Activated T-helper 2 cell treated with anti-CD3 and anti-CD28 coated beads, Interferon-gamma antibody, Interleukin-2, Interleukin-4, amounts not matched to agents 10 μg/mL and 5 μg/mL and 100 μg/mL, durations not matched to agents 14 hours and 24 hours and 36 hours (primary cell): Measurements from ENCODE around the gene ATF5. TPM values are rescaled to one million over a fixed set of nuclear protein-coding genes. Genes with fewer than 3 reads are reported as not detected.

Experiments
- DNase-seq: peaks from one replicate; pipeline ENCODE4 v3.0.0; 2021; ENCODE audit warnings: low spot score
- H3K27ac Mint-ChIP-seq: one replicate; pipeline ENCODE4 v1.8.0; 2021; ENCODE audit warnings: mixed read lengths
- H3K27me3 Mint-ChIP-seq: one replicate; pipeline ENCODE4 v1.8.0; 2021; ENCODE audit warnings: low read depth, mixed read lengths
- H3K36me3 Mint-ChIP-seq: one replicate; pipeline ENCODE4 v1.8.0; 2021; ENCODE audit warnings: low read depth, mixed read lengths
- H3K4me1 Mint-ChIP-seq: one replicate; pipeline ENCODE4 v1.8.0; 2021; ENCODE audit warnings: low read depth, mixed read lengths
- H3K4me3 Mint-ChIP-seq: one replicate; pipeline ENCODE4 v1.8.0; 2021; ENCODE audit warnings: low read depth, mild to moderate bottlenecking, moderate library complexity, mixed read lengths
- H3K9me3 Mint-ChIP-seq: one replicate; pipeline ENCODE4 v1.8.0; 2021; ENCODE audit warnings: mixed read lengths
- intact Hi-C: fragments of 100-400 bp; cut with micrococcal nuclease; formaldehyde crosslinking; loops from one replicate; pipeline ENCODE4 v1.15.1; 2023
- total RNA-seq: library from RNA; stranded (reverse); gene quantifications from 2 replicates; pipeline ENCODE4 v1.2.3, GENCODE V29; 2022

The ATF5 gene
- total RNA-seq, 1 donor from 2014 or later: 28.3 TPM

- intact Hi-C loops: no loop called here
- Mint-ChIP-seq H3K27me3 (no peaks in the 10 kb centered on the region), H3K9me3 (no peaks in the 10 kb centered on the region), H3K36me3 (peaks cover 55% of the 10 kb centered on the region), H3K27ac (no peak overlapping the region), H3K4me1 (peaks cover 32% of the 10 kb centered on the region), H3K4me3 (no peak overlapping the region)
- DNase-seq: no peak
Measured at GRCh38 chr19:49906879-49907564, 22.0 kb upstream of the ATF5 start.

GRCh38 chr19:49907745-49908446 is 21.1 kb upstream of the ATF5 start:
- DNase-seq: no peak
- Mint-ChIP-seq H3K4me1 (peaks cover 36% of the 10 kb centered on the region), H3K27ac (peak overlapping the region; percentile 17), H3K4me3 (no peak overlapping the region), H3K9me3 (no peaks in the 10 kb centered on the region), H3K36me3 (peaks cover 61% of the 10 kb centered on the region), H3K27me3 (no peaks in the 10 kb centered on the region)
- intact Hi-C loops: no loop called here

GRCh38 chr19:49908480-49909420 is 20.3 kb upstream of the ATF5 start:
- Mint-ChIP-seq H3K9me3 (no peaks in the 10 kb centered on the region), H3K4me3 (no peak overlapping the region), H3K27me3 (no peaks in the 10 kb centered on the region), H3K36me3 (peaks cover 69% of the 10 kb centered on the region), H3K4me1 (peaks cover 39% of the 10 kb centered on the region), H3K27ac (no peak overlapping the region)
- intact Hi-C loops: no loop called here
- DNase-seq: no peak

- peaks cover 38% of the 10 kb centered on the region for H3K4me1 Mint-ChIP-seq
- peaks cover 81% of the 10 kb centered on the region for H3K36me3 Mint-ChIP-seq
- no peak overlapping the region for H3K4me3 Mint-ChIP-seq
- H3K9me3 Mint-ChIP-seq: no peaks in the 10 kb centered on the region
- intact Hi-C loops: loop anchor here (2.0 kb wide), 1 partner anchor 13 kb away; the partner anchor contains the start of gene IL4I1
- no peaks in the 10 kb centered on the region for H3K27me3 Mint-ChIP-seq
- DNase-seq: no peak
- H3K27ac Mint-ChIP-seq: peak overlapping the region; percentile 42
Measured at GRCh38 chr19:49910179-49910578, 18.8 kb upstream of the ATF5 start.

GRCh38 chr19:49911381-49912145 is 17.4 kb upstream of the ATF5 start:
- peak overlapping the region; percentile 59 for H3K4me3 Mint-ChIP-seq
- peak overlapping the region; percentile 88 for H3K27ac Mint-ChIP-seq
- DNase-seq: no peak
- no peaks in the 10 kb centered on the region for H3K9me3 Mint-ChIP-seq
- peaks cover 41% of the 10 kb centered on the region for H3K4me1 Mint-ChIP-seq
- peaks cover 81% of the 10 kb centered on the region for H3K36me3 Mint-ChIP-seq
- H3K27me3 Mint-ChIP-seq: no peaks in the 10 kb centered on the region
- intact Hi-C loops: loop anchor here (2.0 kb wide), 1 partner anchor 15 kb away; the partner anchor contains the start of gene IL4I1

- no peak overlapping the region for H3K4me3 Mint-ChIP-seq
- H3K9me3 Mint-ChIP-seq: no peaks in the 10 kb centered on the region
- H3K27ac Mint-ChIP-seq: peak overlapping the region; percentile 88
- DNase-seq: no peak
- peaks cover 79% of the 10 kb centered on the region for H3K36me3 Mint-ChIP-seq
- intact Hi-C loops: no loop called here
- H3K27me3 Mint-ChIP-seq: no peaks in the 10 kb centered on the region
- H3K4me1 Mint-ChIP-seq: peaks cover 36% of the 10 kb centered on the region
Measured at GRCh38 chr19:49912965-49913685, 15.9 kb upstream of the ATF5 start.

GRCh38 chr19:49913720-49914119 is 15.3 kb upstream of the ATF5 start:
- no peak overlapping the region for H3K27ac Mint-ChIP-seq
- H3K36me3 Mint-ChIP-seq: peaks cover 78% of the 10 kb centered on the region
- no peaks in the 10 kb centered on the region for H3K27me3 Mint-ChIP-seq
- H3K9me3 Mint-ChIP-seq: no peaks in the 10 kb centered on the region
- DNase-seq: no peak
- H3K4me1 Mint-ChIP-seq: peaks cover 36% of the 10 kb centered on the region
- H3K4me3 Mint-ChIP-seq: no peak overlapping the region
- intact Hi-C loops: no loop called here

- peak overlapping the region; percentile 54 for H3K27ac Mint-ChIP-seq
- H3K4me1 Mint-ChIP-seq: peaks cover 38% of the 10 kb centered on the region
- H3K36me3 Mint-ChIP-seq: peaks cover 74% of the 10 kb centered on the region
- H3K27me3 Mint-ChIP-seq: no peaks in the 10 kb centered on the region
- DNase-seq: no peak
- H3K9me3 Mint-ChIP-seq: no peaks in the 10 kb centered on the region
- intact Hi-C loops: no loop called here
- no peak overlapping the region for H3K4me3 Mint-ChIP-seq
Measured at GRCh38 chr19:49915271-49915670, 13.7 kb upstream of the ATF5 start.

GRCh38 chr19:49916839-49917733 is 11.9 kb upstream of the ATF5 start:
- intact Hi-C loops: no loop called here
- no peak overlapping the region for H3K4me3 Mint-ChIP-seq
- H3K4me1 Mint-ChIP-seq: peaks cover 36% of the 10 kb centered on the region
- peak overlapping the region; percentile 26 for H3K27ac Mint-ChIP-seq
- peaks cover 81% of the 10 kb centered on the region for H3K36me3 Mint-ChIP-seq
- H3K9me3 Mint-ChIP-seq: no peaks in the 10 kb centered on the region
- H3K27me3 Mint-ChIP-seq: no peaks in the 10 kb centered on the region
- no peak for DNase-seq

GRCh38 chr19:49918089-49918488 is 10.9 kb upstream of the ATF5 start:
- Mint-ChIP-seq H3K27me3 (no peaks in the 10 kb centered on the region), H3K27ac (no peak overlapping the region)

More at GRCh38 chr19:49918089-49918488, 10.9 kb upstream of the ATF5 start:
- DNase-seq: no peak
- H3K36me3 Mint-ChIP-seq: peaks cover 82% of the 10 kb centered on the region
- no peaks in the 10 kb centered on the region for H3K9me3 Mint-ChIP-seq
- intact Hi-C loops: no loop called here
- no peak overlapping the region for H3K4me3 Mint-ChIP-seq
- H3K4me1 Mint-ChIP-seq: peaks cover 35% of the 10 kb centered on the region
